SK-N-SH treated with all-trans-retinoic acid at 6 μM for 48 hours (cell line): ENCODE results near the gene TBATA.

ENCODE experiments used
- CSDC2 ChIP-seq: fragments of 250-450 bp; sonication (Bioruptor Pico); IDR thresholded peaks from 2 replicates; pipeline ENCODE4 v1.5.0; 2020; ENCODE audit warnings: mild to moderate bottlenecking, moderate library complexity
- ISL1 ChIP-seq: fragments of 250-450 bp; sonication (Bioruptor Pico); IDR thresholded peaks from 2 replicates; pipeline ENCODE4 v2.1.2; 2022; ENCODE audit warnings: mild to moderate bottlenecking, moderate library complexity
- ZC3H10 ChIP-seq: fragments of 250-450 bp; sonication (Bioruptor Pico); IDR thresholded peaks from 2 replicates; pipeline ENCODE4 v1.5.1; 2021; ENCODE audit warnings: mild to moderate bottlenecking, moderate library complexity
- ZFP30 ChIP-seq: fragments of 450-650 bp; formaldehyde crosslinking; IDR thresholded peaks from 2 replicates; pipeline ENCODE4 v1.5.0; 2022; ENCODE audit warnings: mild to moderate bottlenecking, moderate library complexity

DNA sequence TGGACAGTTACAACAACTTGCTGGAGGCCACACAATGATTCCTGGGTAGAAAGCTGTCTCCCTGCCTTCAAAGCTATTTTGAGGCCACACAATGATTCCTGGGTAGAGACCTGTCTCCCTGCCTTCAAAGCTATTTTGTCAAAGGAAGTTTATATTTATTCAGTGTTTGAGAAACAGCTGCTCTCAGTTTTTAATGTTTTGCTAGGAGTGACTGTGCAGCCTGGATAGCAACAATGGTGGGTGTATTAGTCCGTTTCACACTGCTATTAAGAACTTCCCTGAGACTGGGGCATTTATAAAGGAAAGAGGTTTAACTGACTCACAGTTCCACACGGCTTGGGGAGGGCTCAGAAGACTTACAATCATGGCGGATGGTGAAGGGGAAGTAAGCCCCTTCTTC is 26.7 kb upstream of the TBATA start:
- no peak for TF ChIP-seq ZC3H10
- no peak for TF ChIP-seq ISL1 (CRISPR knock-in tag)
- no peak for TF ChIP-seq CSDC2
- no peak for TF ChIP-seq ZFP30 (CRISPR knock-in tag)
